Liver (tissue), 9 donors: ENCODE results near the gene MAML3. TPM values are rescaled to one million over a fixed set of nuclear protein-coding genes. Genes with fewer than 3 reads are reported as not detected.

Experiments
- DNase-seq: peaks from one replicate; pipeline ENCODE4 v3.0.0-alpha.2; 2017; ENCODE audit warnings: low spot score
- H3K27ac ChIP-seq, 2 donors: one replicate each; pipeline ENCODE4 v1.7.0; 2013; ENCODE audit warnings: inconsistent platforms in 2 of 2, low read length in 2 of 2, control low read depth in 1 of 2, low read depth in 1 of 2, mild to moderate bottlenecking in 1 of 2
- H3K27me3 ChIP-seq, 4 donors: one replicate each; pipeline versions ENCODE4 v1.6.1 to v1.7.0; 2013; ENCODE audit warnings: low read length in 3 of 4, inconsistent platforms in 1 of 4, mild to moderate bottlenecking in 1 of 4, moderate library complexity in 1 of 4; ENCODE audit not compliant: control insufficient read depth in 4 of 4, insufficient read depth in 4 of 4
- H3K36me3 ChIP-seq, 4 donors: one replicate each; pipeline versions ENCODE4 v1.6.1 to v1.7.0; 2013; ENCODE audit warnings: low read length in 3 of 4, mild to moderate bottlenecking in 3 of 4, low read depth in 1 of 4, moderate library complexity in 1 of 4; ENCODE audit not compliant: control insufficient read depth in 4 of 4, insufficient read depth in 3 of 4
- H3K4me1 ChIP-seq, 4 donors: one replicate each; pipeline versions ENCODE4 v1.6.1 to v1.7.0; 2013; ENCODE audit warnings: low read length in 3 of 4, mild to moderate bottlenecking in 3 of 4, moderate library complexity in 1 of 4; ENCODE audit not compliant: control insufficient read depth in 4 of 4, insufficient read depth in 4 of 4
- H3K4me3 ChIP-seq, 3 donors: one replicate each; pipeline versions ENCODE4 v1.6.1 to v1.7.0; 2013; ENCODE audit warnings: low read length in 3 of 3, control low read depth in 1 of 3, low read depth in 1 of 3, mild to moderate bottlenecking in 1 of 3
- H3K9ac ChIP-seq, 2 donors: one replicate each; pipeline ENCODE4 v1.7.0; 2013; ENCODE audit warnings: low read length in 2 of 2, mild to moderate bottlenecking in 2 of 2, moderate library complexity in 2 of 2, control low read depth in 1 of 2, low read depth in 1 of 2
- H3K9me3 ChIP-seq, 4 donors: one replicate each; pipeline versions ENCODE4 v1.6.1 to v1.7.0; 2013; ENCODE audit warnings: low read length in 3 of 4; ENCODE audit not compliant: control insufficient read depth in 4 of 4
- ATF3 ChIP-seq: IDR thresholded peaks from 2 replicates; pipeline ENCODE4 v1.6.1; 2016; ENCODE audit warnings: antibody characterized with exemption
- CTCF ChIP-seq: fragments of 150-350 bp; IDR thresholded peaks from 2 replicates; pipeline ENCODE4 v1.5.1; 2017; ENCODE audit warnings: improper control_type of control experiment, low read depth, low read length; ENCODE audit not compliant: missing input control
- EGR1 ChIP-seq, 2 donors: IDR thresholded peaks; 2 replicates each; pipeline ENCODE4 v1.6.1; 2016 to 2018; ENCODE audit warnings: antibody characterized with exemption in 2 of 2, low read depth in 2 of 2
- FOXA1 ChIP-seq: IDR thresholded peaks from 2 replicates; pipeline ENCODE4 v1.6.1; 2016; ENCODE audit warnings: antibody characterized with exemption
- FOXA2 ChIP-seq: IDR thresholded peaks from 2 replicates; pipeline ENCODE4 v1.6.1; 2016; ENCODE audit warnings: antibody characterized with exemption
- GABPA ChIP-seq, 2 donors: IDR thresholded peaks in 1 of 2; conservative IDR thresholded peaks in 1 of 2; 2 replicates each; pipeline ENCODE4 v1.6.1; 2016; ENCODE audit warnings: antibody characterized with exemption in 2 of 2, mild to moderate bottlenecking in 1 of 2, moderate library complexity in 1 of 2
- HNF4G ChIP-seq: IDR thresholded peaks from 2 replicates; pipeline ENCODE4 v1.6.1; 2016; ENCODE audit warnings: antibody characterized with exemption
- JUND ChIP-seq, 2 donors: IDR thresholded peaks; 2 replicates each; pipeline ENCODE4 v1.6.1; 2016; ENCODE audit warnings: antibody characterized with exemption in 2 of 2
- MAX ChIP-seq: IDR thresholded peaks from 2 replicates; pipeline ENCODE4 v1.6.1; 2016; ENCODE audit warnings: antibody characterized with exemption
- NR2F2 ChIP-seq: IDR thresholded peaks from 2 replicates; pipeline ENCODE4 v1.6.1; 2016; ENCODE audit warnings: antibody characterized with exemption
- REST ChIP-seq: IDR thresholded peaks from 2 replicates; pipeline ENCODE4 v1.6.1; 2016; ENCODE audit warnings: antibody characterized with exemption, mild to moderate bottlenecking
- RXRA ChIP-seq, 2 donors: IDR thresholded peaks; 2 replicates each; pipeline ENCODE4 v1.6.1; 2017 to 2018; ENCODE audit warnings: antibody characterized with exemption in 2 of 2, mild to moderate bottlenecking in 1 of 2
- SP1 ChIP-seq: IDR thresholded peaks from 2 replicates; pipeline ENCODE4 v1.6.1; 2018; ENCODE audit warnings: antibody characterized with exemption, mild to moderate bottlenecking
- TAF1 ChIP-seq: conservative IDR thresholded peaks from 2 replicates; pipeline ENCODE4 v1.6.1; 2016; ENCODE audit warnings: antibody characterized with exemption, mild to moderate bottlenecking
- YY1 ChIP-seq: IDR thresholded peaks from 2 replicates; pipeline ENCODE4 v1.6.1; 2016; ENCODE audit warnings: antibody characterized with exemption, mild to moderate bottlenecking
- ZBTB33 ChIP-seq: IDR thresholded peaks from 2 replicates; pipeline ENCODE4 v1.6.1; 2016; ENCODE audit warnings: antibody characterized with exemption
- WGBS: extraction: QIAGEN DNeasy Blood & Tissue Kit; methylation state at CpG from one replicate; pipeline ENCODE4 v1.1.7; 2013; 5-methylcytosine and 5-hydroxymethylcytosine counted together
- polyA plus RNA-seq, 2 donors: library from polyadenylated mRNA; stranded (reverse) in 1 of 2; unstranded in 1 of 2; fragments of 200-250 nt in 1 of 2; fragments of >200 nt in 1 of 2; fragmentation: Nextera tagmentation in 1 of 2; extraction: Ambion mirVana in 1 of 2; gene quantifications; one replicate each; pipeline versions ENCODE4 v1.2.1 to v1.2.3, GENCODE V29; 2013 to 2015
- total RNA-seq, 2 donors: library from RNA; depleted of rRNA; stranded (reverse); fragments of >200 nt; gene quantifications; one replicate each; pipeline ENCODE4 v1.2.3, GENCODE V29; 2014
- donor health status: healthy.
- donor health status: healthy.
- donor health status: healthy.
- donor health status: healthy.
- donor health status: healthy.

Gene MAML3
- total and polyA plus RNA-seq, 4 donors = 1.3 to 4.3 (median 2.7) TPM

- H3K4me1 ChIP-seq = peaks cover 2 to 30% (median 14%) of the 10 kb centered on the region in 4 donors
- no peak overlapping the region for H3K9ac ChIP-seq
- no peaks in the 10 kb centered on the region for H3K9me3 ChIP-seq
- no peak for DNase-seq
- no peak overlapping the region for H3K4me3 ChIP-seq
- TF ChIP-seq GABPA (IDR thresholded peaks at IDR 0.05 in 1 of 2, conservative IDR thresholded peaks at IDR 0.05 in 1 of 2) (no peak), MAX (no peak), YY1 (no peak), HNF4G (no peak), REST (no peak), ATF3 (no peak), FOXA1 (no peak), FOXA2 (no peak), TAF1 (no peak), RXRA (IDR thresholded peaks at IDR 0.05) (no peak), NR2F2 (no peak), EGR1 (IDR thresholded peaks at IDR 0.05; ENCODE audit: low read depth in 2 of 2) (no peak), ZBTB33 (no peak), JUND (IDR thresholded peaks at IDR 0.05) (no peak), SP1 (no peak), CTCF (no peak)
- WGBS = 63% methylated on average over 1 of the region's 1 CpG
- H3K27me3 ChIP-seq = no peaks in the 10 kb centered on the region
- H3K36me3 ChIP-seq = no peaks in the 10 kb centered on the region
- H3K27ac ChIP-seq = no peak overlapping the region
Observed at GRCh38 chr4:139971111-139971510, 182.9 kb downstream of the MAML3 start.
